Measurements from ENCODE around the gene B3GLCT. TPM values are rescaled to one million over a fixed set of nuclear protein-coding genes. Genes with fewer than 3 reads are reported as not detected.

Gene B3GLCT
- total RNA-seq, 1 donor from 2014 or later: 4.7 TPM

DNA sequence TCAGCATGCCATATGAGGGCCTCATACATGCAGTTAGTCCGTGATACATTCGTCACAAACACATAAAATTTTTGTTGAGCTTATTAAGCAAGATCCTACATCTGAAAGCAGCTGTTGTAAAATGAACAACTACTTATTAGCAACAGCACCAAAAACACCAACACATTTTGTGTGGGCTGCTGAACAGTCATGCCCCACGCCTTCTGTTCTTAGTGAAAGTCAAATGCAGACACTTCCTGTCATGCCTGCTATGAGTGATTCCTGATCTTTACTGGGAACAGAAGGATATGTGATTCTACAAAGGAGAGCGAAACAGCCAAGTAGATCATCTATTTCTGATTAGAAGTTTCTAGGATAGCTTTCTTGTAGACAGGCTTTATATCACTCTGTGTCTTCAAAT is 4.2 kb upstream of the B3GLCT start:
- no peak for DNase-seq (ENCODE audit: low spot score)
- Mint-ChIP-seq H3K27ac (no peak overlapping the region), H3K4me3 (ENCODE audit: low read depth) (no peak overlapping the region), H3K27me3 (ENCODE audit: low read depth) (peaks cover 34% of the 10 kb centered on the region), H3K36me3 (ENCODE audit: low read depth) (no peaks in the 10 kb centered on the region), H3K9me3 (no peaks in the 10 kb centered on the region), H3K4me1 (ENCODE audit: low read depth) (peaks cover 10% of the 10 kb centered on the region)
- intact Hi-C loops (cut with micrococcal nuclease): no loop called here

DNA sequence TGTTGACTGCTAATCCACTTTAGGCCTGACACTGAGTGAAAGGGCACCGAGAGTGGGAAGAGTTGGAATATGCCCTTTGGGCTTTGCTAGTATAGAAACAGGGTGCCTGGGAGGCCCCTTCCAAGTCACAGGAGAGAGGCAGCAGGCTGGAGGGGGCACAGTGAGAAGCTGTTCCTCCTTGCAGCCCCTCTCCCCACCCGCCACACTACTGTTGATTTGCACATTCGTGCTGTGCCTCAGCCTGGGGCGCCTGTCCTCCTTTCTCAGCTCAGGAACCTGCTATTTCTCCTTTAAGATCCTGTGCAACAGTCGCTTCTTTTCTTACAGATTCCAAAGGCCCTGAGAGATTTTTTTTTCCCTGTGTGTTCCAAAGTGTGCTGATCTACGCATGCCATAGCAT is 2.8 kb upstream of the B3GLCT start:
- Mint-ChIP-seq H3K9me3 (no peaks in the 10 kb centered on the region), H3K4me3 (ENCODE audit: low read depth) (no peak overlapping the region), H3K27me3 (ENCODE audit: low read depth) (peaks cover 29% of the 10 kb centered on the region), H3K36me3 (ENCODE audit: low read depth) (no peaks in the 10 kb centered on the region), H3K4me1 (ENCODE audit: low read depth) (peaks cover 19% of the 10 kb centered on the region), H3K27ac (no peak overlapping the region)
- DNase-seq (ENCODE audit: low spot score): no peak
- intact Hi-C loops (cut with micrococcal nuclease): no loop called here

DNA sequence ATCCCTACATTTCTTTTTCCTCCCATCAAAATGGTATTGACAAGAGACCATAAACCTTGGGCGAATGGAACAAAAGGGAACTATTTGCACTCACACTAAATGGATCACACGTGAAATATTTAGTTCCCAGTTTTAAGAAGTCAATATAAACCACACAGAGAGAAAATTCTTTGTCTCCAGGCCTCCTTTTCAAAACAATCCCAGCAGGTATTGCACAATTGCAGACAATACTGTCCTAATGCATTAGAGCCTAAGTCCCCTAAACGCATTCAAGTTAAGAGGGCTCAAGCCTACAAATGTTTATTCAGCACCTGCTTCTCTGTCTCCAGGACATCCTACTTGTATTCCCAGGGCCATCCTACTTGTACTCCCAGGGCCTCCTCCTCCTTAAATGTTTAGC is 1.3 kb upstream of the B3GLCT start:
- peaks cover 24% of the 10 kb centered on the region for H3K27me3 Mint-ChIP-seq (ENCODE audit: low read depth)
- no peak for DNase-seq (ENCODE audit: low spot score)
- H3K9me3 Mint-ChIP-seq: no peaks in the 10 kb centered on the region
- intact Hi-C loops (cut with micrococcal nuclease): no loop called here
- peaks cover 22% of the 10 kb centered on the region for H3K4me1 Mint-ChIP-seq (ENCODE audit: low read depth)
- no peaks in the 10 kb centered on the region for H3K36me3 Mint-ChIP-seq (ENCODE audit: low read depth)
- H3K4me3 Mint-ChIP-seq (ENCODE audit: low read depth): no peak overlapping the region
- no peak overlapping the region for H3K27ac Mint-ChIP-seq

DNA sequence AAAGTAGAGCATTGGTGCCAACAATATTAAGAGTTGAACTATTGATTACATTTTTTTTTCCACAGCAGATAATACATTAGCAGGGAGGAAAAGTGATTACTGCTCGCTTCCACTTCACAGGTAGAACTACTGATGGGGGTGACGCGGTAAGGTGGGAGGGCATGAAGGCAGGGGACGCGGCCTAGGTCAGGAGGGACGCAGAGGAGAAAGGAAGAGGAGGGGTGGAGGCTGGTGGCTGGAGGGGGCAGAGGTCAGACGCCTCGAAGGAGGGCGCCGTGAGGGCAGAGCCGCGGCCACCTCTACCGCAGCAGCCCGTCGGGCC is 287 bp upstream of the B3GLCT start:
- peak overlapping the region; percentile 81 for H3K4me3 Mint-ChIP-seq (ENCODE audit: low read depth)

DNA sequence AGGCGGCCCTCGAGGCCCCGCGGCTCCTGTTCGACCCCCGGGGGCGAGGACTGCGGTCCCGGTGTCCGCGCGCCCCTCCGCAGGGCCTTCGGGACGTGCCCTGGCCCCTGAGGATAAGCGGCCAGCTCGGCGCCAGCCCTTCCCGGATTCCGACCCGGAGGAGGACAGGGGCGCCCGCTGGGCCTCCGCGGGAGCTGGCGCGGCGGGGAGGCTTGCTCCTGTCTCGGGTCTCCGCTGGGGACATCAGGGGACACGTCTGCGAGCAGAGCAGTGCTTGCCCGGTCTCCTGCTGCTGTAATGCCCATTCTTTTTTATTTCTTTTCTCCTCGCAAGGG is 829 bp downstream of the B3GLCT start:
- Mint-ChIP-seq H3K27me3 (ENCODE audit: low read depth) (peaks cover 16% of the 10 kb centered on the region), H3K4me1 (ENCODE audit: low read depth) (peaks cover 32% of the 10 kb centered on the region), H3K27ac (peak overlapping the region; percentile 56), H3K9me3 (no peaks in the 10 kb centered on the region), H3K4me3 (ENCODE audit: low read depth) (peak overlapping the region; percentile 71), H3K36me3 (ENCODE audit: low read depth) (no peaks in the 10 kb centered on the region)
- DNase-seq (ENCODE audit: low spot score): no peak
- intact Hi-C loops (cut with micrococcal nuclease): loop anchor here (1.0 to 10.0 kb wide), 3 partner anchors 38 to 224 kb away; no protein-coding TSS in a partner anchor

More for the DNA sequence above, 287 bp upstream of the B3GLCT start:
- peaks cover 30% of the 10 kb centered on the region for H3K4me1 Mint-ChIP-seq (ENCODE audit: low read depth)
- no peak for DNase-seq (ENCODE audit: low spot score)
- no peaks in the 10 kb centered on the region for H3K36me3 Mint-ChIP-seq (ENCODE audit: low read depth)
- no peaks in the 10 kb centered on the region for H3K9me3 Mint-ChIP-seq
- H3K27me3 Mint-ChIP-seq (ENCODE audit: low read depth): peaks cover 24% of the 10 kb centered on the region
- intact Hi-C loops (cut with micrococcal nuclease): no loop called here
- H3K27ac Mint-ChIP-seq: peak overlapping the region; percentile 75

DNA sequence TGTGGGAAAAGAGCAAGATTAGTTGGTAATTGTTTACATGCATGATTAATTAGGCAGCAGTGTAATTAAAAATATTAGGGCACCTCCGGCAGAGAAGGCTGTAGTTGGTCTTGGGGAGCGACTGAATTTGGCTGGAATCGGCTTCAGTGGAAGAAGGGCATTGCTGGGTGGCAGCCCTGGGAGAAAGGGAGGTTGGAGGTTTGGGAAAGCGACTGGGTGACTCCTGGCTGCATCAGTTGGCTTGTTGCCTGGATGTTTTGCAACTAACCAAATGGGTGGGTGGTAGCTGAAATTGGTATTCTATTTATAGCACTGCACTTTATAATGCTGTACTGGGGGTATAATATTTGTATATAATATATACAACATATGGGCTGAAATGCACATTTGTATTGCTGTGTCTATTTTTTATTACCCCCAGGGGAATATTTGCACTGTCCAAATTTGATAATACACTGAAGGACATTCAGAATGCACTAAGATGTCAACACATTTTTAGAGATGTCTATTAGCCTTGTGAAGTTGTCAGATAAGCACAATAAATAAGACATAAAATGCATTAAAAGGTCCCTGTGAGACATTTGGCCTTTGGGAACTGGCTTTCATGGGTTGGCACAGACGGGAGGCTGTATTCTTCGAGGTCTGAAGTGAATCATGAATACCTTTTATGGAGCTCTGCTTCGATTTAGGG is 1.7 kb downstream of the B3GLCT start:
- Mint-ChIP-seq H3K27me3 (ENCODE audit: low read depth) (peaks cover 16% of the 10 kb centered on the region), H3K4me1 (ENCODE audit: low read depth) (peaks cover 30% of the 10 kb centered on the region), H3K4me3 (ENCODE audit: low read depth) (peak overlapping the region; percentile 71), H3K27ac (peak overlapping the region; percentile 48), H3K9me3 (no peaks in the 10 kb centered on the region), H3K36me3 (ENCODE audit: low read depth) (no peaks in the 10 kb centered on the region)
- intact Hi-C loops (cut with micrococcal nuclease): loop anchor here (2.0 to 10.0 kb wide), 2 partner anchors 157 to 223 kb away; no protein-coding TSS in a partner anchor
- no peak for DNase-seq (ENCODE audit: low spot score)

DNA sequence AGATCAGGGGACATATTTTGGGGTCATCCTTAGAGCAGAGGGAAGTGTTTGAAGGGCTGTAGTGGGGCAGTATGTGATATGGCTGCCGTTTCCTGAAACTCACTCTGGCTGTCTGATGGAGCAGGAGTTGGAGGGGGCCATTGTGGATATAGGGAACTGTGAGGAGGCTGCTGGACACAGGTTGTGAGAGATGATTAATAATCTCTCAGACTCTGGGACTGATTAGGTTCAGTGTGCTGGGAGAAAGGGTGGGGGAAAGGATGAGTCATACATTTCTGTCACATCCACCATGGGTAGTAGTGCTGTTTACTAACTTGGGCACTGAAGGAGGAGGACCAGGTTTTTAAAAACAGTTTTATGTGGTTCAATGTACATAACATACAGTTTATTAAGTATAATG is 4.8 kb downstream of the B3GLCT start:
- H3K4me3 Mint-ChIP-seq (ENCODE audit: low read depth): no peak overlapping the region
- H3K36me3 Mint-ChIP-seq (ENCODE audit: low read depth): no peaks in the 10 kb centered on the region
- peaks cover 26% of the 10 kb centered on the region for H3K4me1 Mint-ChIP-seq (ENCODE audit: low read depth)
- H3K9me3 Mint-ChIP-seq: no peaks in the 10 kb centered on the region
- H3K27me3 Mint-ChIP-seq (ENCODE audit: low read depth): no peaks in the 10 kb centered on the region
- intact Hi-C loops (cut with micrococcal nuclease): loop anchor here (1.0 to 10.0 kb wide), 2 partner anchors 9 to 220 kb away; no protein-coding TSS in a partner anchor
- peak overlapping the region; percentile 19 for H3K27ac Mint-ChIP-seq
- DNase-seq (ENCODE audit: low spot score): no peak

DNA sequence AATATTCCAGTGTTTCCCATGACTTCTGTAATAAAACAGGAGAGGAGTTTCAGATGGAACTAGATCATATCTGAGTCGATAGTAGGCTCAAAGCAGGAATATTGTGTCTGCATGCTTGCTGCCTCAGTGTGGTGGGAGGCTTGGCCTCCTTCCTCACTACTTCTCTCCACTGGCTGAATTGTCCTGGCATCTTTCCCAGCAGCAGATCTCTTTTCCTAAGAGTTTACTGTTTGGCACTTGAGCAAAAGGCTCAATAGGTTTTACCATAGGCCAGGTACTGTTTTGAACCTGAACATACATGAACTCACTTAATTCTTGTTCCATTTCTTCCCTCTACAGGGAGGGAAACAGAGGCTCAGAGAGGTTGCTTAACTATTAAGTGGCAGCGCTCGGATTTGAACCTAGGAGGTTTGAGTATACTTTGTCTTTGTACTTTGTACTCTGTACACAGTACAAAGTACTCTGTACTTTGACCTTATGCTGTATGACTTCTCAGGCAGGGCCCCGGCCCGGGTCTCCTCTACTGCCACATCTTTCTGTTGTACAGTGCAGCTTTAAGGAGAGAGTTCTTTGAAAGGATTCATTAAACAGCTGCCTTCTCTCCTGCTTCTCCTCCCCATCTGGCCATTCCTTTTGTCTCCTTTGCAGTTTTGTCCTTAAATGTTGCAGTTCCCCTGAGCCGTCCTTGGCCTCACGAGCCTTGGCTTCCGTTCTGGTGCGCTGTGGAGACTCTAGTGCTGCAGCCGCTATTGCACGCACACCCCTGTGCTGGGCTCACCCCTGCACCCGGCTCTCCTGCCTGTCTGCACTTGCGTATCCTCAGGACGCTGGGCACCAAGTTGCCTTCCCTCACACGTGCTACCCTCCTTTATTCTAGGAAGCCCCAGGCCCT is 8.1 kb downstream of the B3GLCT start:
- H3K9me3 Mint-ChIP-seq: no peaks in the 10 kb centered on the region
- no peak overlapping the region for H3K4me3 Mint-ChIP-seq (ENCODE audit: low read depth)
- H3K27ac Mint-ChIP-seq: no peak overlapping the region
- H3K27me3 Mint-ChIP-seq (ENCODE audit: low read depth): no peaks in the 10 kb centered on the region
- no peaks in the 10 kb centered on the region for H3K36me3 Mint-ChIP-seq (ENCODE audit: low read depth)
- intact Hi-C loops (cut with micrococcal nuclease): loop anchor here (10.0 kb wide), 1 partner anchor 217 kb away; no protein-coding TSS in a partner anchor
- DNase-seq (ENCODE audit: low spot score): no peak
- peaks cover 16% of the 10 kb centered on the region for H3K4me1 Mint-ChIP-seq (ENCODE audit: low read depth)

DNA sequence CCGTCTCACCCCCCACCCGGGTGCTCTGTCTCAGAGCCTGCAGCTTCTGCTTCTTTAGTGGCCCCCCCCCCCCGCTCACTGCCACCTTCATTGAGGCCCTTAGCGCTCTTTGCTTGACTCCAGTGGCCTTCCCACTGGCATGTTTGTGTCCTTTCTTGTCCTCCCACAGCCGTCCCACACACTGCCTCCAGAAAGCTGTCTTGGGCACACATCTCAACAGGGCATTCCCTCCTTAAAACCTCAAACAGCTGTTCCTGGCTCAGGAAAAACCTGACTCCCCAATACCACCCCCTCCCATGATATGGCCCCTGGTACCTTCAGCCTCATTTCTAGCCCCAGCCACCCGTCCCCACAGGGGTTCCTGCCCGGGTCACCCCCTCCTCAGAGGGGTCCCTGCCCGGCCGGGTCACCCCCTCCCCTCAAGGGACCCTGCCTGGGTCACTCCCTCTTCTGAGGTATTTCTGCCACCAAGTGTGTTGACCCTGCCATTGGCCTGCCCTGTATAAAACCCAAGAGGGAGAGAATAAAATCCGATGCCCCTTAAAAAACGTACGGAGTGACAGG is 8.9 kb downstream of the B3GLCT start:
- Mint-ChIP-seq H3K4me1 (ENCODE audit: low read depth) (peaks cover 15% of the 10 kb centered on the region), H3K27ac (no peak overlapping the region), H3K27me3 (ENCODE audit: low read depth) (no peaks in the 10 kb centered on the region), H3K9me3 (no peaks in the 10 kb centered on the region), H3K36me3 (ENCODE audit: low read depth) (no peaks in the 10 kb centered on the region), H3K4me3 (ENCODE audit: low read depth) (no peak overlapping the region)
- no peak for DNase-seq (ENCODE audit: low spot score)
- intact Hi-C loops (cut with micrococcal nuclease): loop anchor here (10.0 kb wide), 1 partner anchor 216 kb away; no protein-coding TSS in a partner anchor

DNA sequence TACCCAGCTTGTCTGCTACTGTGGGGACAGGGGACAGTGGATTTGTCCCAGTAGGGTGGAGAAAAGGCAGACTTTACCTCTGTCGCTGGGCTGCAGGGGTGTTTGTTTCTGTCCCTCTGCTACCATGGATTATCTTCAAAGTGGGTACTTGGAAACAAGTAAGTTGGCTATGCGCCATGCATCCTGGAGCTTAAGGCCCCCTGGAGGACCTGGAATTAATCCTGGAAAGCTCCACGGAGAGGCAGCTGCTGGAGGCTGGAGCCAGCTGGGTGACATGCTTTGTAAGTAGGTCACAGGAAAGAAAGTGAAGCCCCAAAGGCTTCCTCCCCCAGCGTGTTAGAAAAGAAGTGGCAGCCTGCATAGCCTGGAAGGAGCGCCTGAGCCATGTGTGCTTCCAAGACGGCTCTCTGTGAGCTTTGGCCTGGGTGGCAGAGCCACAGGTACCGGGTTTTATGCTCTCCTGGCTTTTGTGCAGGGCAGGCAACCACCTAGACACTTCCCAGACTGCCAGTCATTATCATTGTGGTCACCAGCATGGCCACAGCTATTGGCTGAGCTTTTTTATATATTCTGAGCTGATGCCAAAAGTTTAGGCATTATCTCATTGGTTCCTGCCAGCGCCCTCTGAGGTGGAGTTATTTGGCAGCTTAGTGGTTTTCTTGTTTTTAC is 9.5 kb downstream of the B3GLCT start:
- H3K4me3 Mint-ChIP-seq (ENCODE audit: low read depth): no peak overlapping the region
- intact Hi-C loops (cut with micrococcal nuclease): loop anchor here (10.0 kb wide), 1 partner anchor 215 kb away; no protein-coding TSS in a partner anchor
- DNase-seq (ENCODE audit: low spot score): no peak

DNA sequence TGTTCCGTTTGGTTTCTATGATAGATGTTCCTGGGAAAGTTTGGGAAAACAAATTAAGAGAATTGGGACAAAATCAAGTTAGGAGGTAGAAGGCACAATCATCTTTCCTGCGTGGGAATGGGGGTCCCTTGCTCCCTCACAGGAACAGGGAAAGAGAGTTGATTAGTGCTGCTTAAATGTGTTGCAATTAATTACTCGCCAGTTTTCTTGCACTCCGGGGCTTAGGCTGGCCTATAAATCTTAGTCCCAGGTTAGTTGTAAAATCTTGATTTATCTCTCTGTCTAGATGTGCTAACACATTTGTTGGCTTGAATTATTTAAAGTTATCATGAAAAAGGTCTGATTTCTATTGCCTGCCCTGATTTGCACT is 10.1 kb downstream of the B3GLCT start:
- no peak for DNase-seq (ENCODE audit: low spot score)
- Mint-ChIP-seq H3K27ac (no peak overlapping the region), H3K36me3 (ENCODE audit: low read depth) (no peaks in the 10 kb centered on the region), H3K27me3 (ENCODE audit: low read depth) (no peaks in the 10 kb centered on the region), H3K4me3 (ENCODE audit: low read depth) (no peak overlapping the region), H3K4me1 (ENCODE audit: low read depth) (peaks cover 14% of the 10 kb centered on the region), H3K9me3 (no peaks in the 10 kb centered on the region)
- intact Hi-C loops (cut with micrococcal nuclease): loop anchor here (10.0 kb wide), 1 partner anchor 215 kb away; no protein-coding TSS in a partner anchor

More for the DNA sequence above, 9.5 kb downstream of the B3GLCT start:
- Mint-ChIP-seq H3K9me3 (no peaks in the 10 kb centered on the region), H3K27ac (no peak overlapping the region), H3K4me1 (ENCODE audit: low read depth) (peaks cover 16% of the 10 kb centered on the region), H3K36me3 (ENCODE audit: low read depth) (no peaks in the 10 kb centered on the region), H3K27me3 (ENCODE audit: low read depth) (no peaks in the 10 kb centered on the region)

DNA sequence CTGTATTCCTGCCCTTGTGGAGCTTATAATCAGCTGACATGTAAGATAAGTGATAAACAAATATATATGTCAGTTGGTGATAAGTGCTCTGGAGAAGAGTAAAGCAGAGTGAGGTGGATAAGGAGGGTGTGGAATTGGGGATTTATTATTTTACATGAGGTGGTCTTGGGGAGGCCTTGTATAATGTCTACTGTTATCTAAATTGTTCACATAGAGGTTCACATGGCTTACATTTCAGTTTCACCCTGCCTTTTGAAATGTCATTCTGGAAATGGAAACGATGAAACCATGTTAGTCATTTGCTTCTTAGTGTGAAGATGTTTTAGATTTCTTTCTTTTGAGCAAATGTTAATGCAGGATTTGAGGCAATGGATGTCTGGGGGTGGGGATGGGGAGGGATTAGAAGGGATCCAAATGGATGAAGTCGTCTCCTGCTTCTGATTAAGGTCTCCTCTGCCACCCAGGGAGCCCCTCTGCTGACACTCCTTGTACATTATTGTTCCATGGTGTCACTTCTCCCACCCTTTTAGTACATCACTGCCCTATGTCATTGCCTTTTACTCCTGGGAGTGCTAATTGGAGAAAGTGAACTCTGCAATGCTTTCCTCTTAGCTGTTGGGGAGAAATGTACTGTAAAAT is 14.0 kb downstream of the B3GLCT start:
- no peak overlapping the region for H3K4me3 Mint-ChIP-seq (ENCODE audit: low read depth)
- intact Hi-C loops (cut with micrococcal nuclease): loop anchor here (1.0 kb wide), 1 partner anchor 9 kb away; no protein-coding TSS in a partner anchor
- peak overlapping the region; percentile 76 for H3K27ac Mint-ChIP-seq
- no peak for DNase-seq (ENCODE audit: low spot score)
- H3K27me3 Mint-ChIP-seq (ENCODE audit: low read depth): no peaks in the 10 kb centered on the region
- peaks cover 12% of the 10 kb centered on the region for H3K4me1 Mint-ChIP-seq (ENCODE audit: low read depth)
- no peaks in the 10 kb centered on the region for H3K9me3 Mint-ChIP-seq
- H3K36me3 Mint-ChIP-seq (ENCODE audit: low read depth): no peaks in the 10 kb centered on the region

All from activated T-helper 2 cell treated with anti-CD3 and anti-CD28 coated beads, Interferon-gamma antibody, Interleukin-2, Interleukin-4, amounts not matched to agents 10 μg/mL and 5 μg/mL and 100 μg/mL, durations not matched to agents 14 hours and 24 hours and 36 hours (primary cell).